GM04503 (cell line): ENCODE measurements around the gene SPATA31C1.
"Not testable (repeated sequence)": the region's sequence is repeated elsewhere in the genome, so short reads cannot be mapped to it uniquely, and the experiment has no call there.

Experiments
- DNase-seq: peaks from one replicate; pipeline ENCODE4 v3.0.0-alpha.2; 2012; ENCODE audit warnings: low read depth

SPATA31C1 gene

GRCh38 chr9:87938336-87938735 lies 20.6 kb downstream of the SPATA31C1 start:
- DNase-seq: not testable (repeated sequence)

- not testable (repeated sequence) for DNase-seq
These were observed 21.3 kb downstream of the SPATA31C1 start for GRCh38 chr9:87939096-87939495.

- DNase-seq: no peak
These were observed 26.3 kb downstream of the SPATA31C1 start for GRCh38 chr9:87944096-87944495.

GRCh38 chr9:87944682-87945081 lies 26.9 kb downstream of the SPATA31C1 start:
- DNase-seq: no peak

- no peak for DNase-seq
These were observed 32.5 kb downstream of the SPATA31C1 start for GRCh38 chr9:87950296-87950695.

GRCh38 chr9:87950765-87951488 lies 33.2 kb downstream of the SPATA31C1 start:
- DNase-seq: no peak

GRCh38 chr9:87954230-87954629 lies 36.5 kb downstream of the SPATA31C1 start:
- DNase-seq: no peak

GRCh38 chr9:87957839-87958238 lies 40.1 kb downstream of the SPATA31C1 start:
- no peak for DNase-seq

GRCh38 chr9:87958591-87958990 lies 40.8 kb downstream of the SPATA31C1 start:
- no peak for DNase-seq

- no peak for DNase-seq
These were observed 42.3 kb downstream of the SPATA31C1 start for GRCh38 chr9:87959916-87960581.

GRCh38 chr9:87963770-87964169 lies 46.0 kb downstream of the SPATA31C1 start:
- no peak for DNase-seq

GRCh38 chr9:87964826-87965225 lies 47.1 kb downstream of the SPATA31C1 start:
- DNase-seq: no peak

GRCh38 chr9:87968155-87968554 lies 50.4 kb downstream of the SPATA31C1 start:
- no peak for DNase-seq

GRCh38 chr9:87970602-87971001 lies 52.8 kb downstream of the SPATA31C1 start:
- DNase-seq: no peak

GRCh38 chr9:87973122-87973521 lies 55.4 kb downstream of the SPATA31C1 start:
- no peak for DNase-seq
